GM21529 (cell line): ENCODE results near the gene MESP2.
A peak's percentile ranks its signal among the peaks of the same experiment; 100 is the strongest.

Experiments used
- ATAC-seq: cut with Tn5 transposase; IDR thresholded peaks from one replicate; pipeline ENCODE4 v1.9.1; 2021; ENCODE audit not compliant: unreplicated experiment

Gene MESP2

DNA sequence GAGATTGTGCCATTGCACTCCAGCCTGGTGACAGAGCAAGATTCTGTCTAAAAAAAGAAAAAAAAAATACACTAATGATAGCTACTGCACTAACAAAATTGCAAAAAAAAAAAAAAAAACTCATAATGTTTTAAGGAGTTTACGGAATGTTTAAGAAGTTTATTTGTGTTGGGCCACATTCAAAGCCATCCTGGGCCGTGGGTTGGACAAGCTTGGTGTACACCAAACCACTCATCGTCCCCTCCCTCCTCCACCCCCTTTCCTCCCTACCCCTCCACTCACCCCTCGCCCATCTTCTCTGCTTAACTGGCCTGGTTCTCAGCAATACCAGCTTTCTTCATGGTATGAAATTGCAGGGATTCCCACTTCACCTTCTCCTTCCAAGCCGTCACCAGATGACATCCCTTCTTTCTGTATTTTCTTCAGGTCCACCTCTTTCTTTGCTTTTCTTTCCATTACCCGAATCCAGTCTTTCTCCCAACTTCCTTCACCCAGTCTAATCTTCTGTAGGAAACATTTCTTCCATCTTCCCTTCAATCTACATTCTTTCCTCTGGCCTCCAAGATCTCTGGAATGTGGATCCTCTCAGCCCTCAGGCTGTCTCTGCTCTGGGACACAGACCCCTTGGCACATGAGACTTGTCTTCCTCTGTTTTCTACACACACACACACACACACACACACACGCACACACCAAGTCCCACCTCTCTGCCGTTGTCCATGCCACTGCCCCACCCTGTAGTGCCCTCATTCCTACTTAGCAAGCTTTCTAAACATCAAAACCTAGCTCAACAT lies 21.6 kb upstream of the MESP2 start:
- ATAC-seq, result no peak

DNA sequence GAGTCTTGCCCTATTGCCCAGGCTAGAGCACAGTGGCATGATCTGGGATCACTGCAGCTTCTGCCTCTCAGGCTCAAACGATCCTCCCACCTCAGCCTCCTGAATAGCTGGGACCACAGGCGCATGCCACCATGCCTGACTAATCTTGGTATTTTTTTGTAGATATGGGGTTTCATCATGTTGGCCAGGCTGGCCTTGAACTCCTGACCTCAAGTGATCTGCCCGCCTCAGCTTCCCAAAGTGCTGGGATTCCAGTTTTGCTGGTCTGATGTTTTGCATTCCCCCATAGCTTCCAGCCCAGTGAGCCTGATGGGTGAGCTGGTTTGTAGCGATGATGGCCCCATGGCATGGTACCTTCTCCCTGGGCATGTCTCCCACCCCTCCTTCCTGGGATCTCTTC lies 20.4 kb upstream of the MESP2 start:
- ATAC-seq, result no peak

DNA sequence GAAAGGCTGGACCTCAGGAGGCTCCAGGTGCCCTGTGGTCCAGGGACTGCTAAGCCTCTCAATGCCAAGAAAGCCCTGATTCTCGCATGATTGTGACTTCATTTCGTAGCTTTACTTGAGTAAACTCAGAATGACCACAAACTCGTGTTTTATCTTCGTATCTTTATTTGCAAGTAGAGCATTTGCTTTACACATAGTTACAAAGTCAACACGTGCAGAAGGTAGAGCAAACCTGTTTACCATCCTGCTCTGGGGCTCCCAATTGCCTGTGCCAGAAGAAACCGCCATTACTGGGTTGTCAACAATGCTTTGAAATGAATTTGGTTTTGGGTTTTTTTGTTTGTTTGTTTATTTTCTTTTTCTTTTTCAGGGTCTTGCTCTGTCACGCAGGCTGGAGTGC lies 19.2 kb upstream of the MESP2 start:
- no peak for ATAC-seq

DNA sequence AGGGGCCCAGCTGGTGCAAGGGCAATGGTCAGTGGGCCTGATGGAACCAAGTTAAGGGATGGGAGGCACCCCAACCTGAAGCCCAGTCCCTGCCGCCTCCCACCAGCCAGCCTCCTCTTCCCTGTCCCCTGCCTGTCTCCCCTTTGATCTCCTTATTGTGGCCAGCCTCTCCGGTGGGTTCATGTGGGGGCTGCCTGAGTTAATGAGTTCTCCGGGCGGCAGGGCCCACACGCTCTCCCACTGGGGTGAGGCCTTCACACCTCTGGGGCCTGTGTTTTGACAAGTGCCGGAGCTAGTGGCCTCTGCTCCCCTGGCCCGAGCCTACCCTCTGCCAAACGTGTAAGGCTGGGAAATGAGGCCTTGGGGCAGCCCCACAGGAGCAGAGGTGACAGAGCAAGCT lies 17.8 kb upstream of the MESP2 start:
- ATAC-seq, result no peak

DNA sequence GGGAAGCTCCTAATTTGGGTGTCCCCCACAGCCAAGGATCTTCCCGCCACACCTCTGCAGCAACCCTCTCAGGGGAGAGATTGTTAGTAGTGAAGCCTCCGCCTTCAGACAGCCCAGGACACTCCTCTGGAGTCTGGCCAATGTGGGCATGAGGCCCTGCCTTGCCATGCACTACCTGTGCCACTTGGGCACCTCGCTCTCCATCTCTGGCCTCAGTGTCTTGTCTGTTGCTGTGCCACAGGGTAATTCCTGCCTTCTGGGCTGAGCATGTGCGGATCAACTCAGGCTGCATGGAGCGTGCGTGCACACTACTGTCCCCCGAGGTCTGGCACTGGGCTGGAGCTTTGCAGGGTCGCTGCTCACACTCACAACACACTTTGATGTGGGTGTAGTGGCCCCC lies 17.2 kb upstream of the MESP2 start:
- no peak for ATAC-seq

DNA sequence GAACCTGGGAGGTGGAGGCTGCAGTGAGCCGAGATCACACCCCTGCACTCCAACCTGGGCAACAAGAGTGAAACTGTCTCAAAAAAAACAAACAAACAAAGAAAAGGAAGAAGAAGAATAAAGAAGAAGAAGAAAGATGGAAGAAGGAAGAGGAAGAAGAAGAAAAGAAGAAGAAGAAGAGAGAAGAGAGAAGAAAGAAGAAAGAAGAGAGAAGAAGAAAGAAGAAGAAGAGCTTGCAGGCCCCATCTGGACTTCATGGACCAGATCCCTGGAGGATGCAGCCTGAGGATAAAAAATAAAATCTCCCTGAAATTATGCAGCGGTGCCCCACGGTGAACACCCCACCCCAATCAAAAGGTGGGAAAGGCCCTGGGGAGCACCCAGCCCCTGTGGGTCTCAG lies 16.3 kb upstream of the MESP2 start:
- no peak for ATAC-seq

DNA sequence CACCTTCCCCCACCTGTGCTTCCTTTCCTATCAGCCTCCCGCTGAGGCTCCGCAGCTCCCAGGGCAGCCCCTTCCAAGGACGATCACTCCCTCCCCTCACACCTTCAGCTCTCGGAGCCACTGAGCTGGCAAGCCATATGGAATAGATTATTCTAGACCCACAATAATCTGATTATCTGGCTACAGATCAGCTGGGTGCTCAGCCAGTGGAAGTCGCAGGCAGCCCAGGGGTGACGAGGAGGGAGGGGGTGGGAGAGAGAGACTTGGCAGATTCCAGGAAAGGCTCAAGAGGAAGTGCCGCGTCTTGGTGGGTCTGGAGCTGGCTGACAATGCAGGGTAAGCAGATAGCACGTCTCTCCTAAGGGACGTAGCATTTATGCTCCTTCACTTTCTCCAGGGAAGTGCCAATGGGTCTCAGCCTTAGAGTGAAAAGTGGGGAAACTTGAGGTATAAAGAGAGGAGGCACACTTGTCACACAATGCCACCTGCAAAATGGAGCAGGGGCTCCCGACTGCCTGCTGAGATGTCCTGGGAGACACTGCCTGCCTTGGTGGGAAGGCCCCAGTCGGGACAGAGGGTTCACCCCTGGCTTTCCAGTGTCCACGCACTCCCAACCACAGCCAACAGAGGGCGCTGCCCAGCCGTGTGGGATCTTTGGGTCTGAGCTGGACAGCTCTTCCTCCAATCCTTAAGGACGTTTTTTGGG lies 15.7 kb upstream of the MESP2 start:
- peak; percentile 74 for ATAC-seq

DNA sequence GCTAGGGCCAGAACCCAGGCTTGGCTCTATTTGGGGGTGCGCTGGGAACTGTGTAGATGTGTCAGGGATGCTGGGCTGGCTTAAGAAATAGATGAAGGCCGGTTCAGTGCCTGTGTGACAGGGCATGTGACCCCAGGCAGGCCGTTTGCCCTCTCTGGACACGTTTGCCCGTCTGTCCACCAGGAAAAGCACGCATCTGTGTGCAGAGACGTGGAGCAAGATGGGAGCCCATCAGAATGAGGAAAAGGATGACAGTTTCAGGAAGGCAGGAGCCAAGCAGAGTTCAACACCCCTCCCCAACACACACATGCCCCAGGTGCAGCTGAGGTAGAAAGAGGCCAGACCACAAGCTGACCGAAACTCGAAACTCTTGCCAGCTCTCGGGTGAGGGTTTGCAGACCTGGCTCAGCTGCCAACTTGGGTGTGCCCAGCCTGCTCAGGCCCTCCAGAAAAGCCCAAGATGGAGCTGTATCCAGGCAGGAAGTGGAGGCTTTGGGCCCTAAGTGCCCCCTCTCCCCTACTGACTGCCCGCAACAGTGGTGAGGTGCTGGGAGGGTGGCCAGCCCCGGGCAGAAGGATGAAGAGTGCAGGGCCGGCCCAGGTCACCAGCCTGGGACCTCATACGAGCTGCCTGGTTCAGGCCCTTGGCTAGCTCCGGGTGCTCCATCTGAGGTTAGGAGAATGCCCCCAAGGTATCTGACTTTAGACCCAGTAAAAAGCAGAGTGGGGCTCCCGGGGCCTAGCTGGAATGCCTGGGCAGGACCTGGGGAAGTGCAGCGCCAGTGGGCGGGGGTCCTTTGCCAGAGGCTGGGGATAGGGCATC lies 14.9 kb upstream of the MESP2 start:
- ATAC-seq, result no peak

DNA sequence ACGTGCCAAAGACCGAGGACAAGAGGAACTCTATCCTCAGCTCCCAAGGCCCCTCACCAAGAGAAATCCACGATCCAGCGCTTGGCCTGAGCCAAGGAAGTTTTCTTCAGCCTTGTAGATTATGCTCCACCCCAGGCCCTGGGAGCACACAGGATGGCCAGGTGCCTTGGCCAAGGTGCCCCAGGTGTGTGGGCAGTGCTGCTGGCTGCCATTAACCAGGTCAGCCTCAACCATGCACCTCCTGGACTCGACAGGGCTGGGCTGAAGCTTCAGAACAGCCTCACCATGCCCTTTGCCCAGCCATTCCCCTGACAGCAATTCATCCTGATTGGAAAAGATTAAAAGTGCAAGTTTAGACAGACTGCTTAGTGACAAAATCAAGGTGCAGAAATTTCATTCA lies 14.2 kb upstream of the MESP2 start:
- no peak for ATAC-seq

DNA sequence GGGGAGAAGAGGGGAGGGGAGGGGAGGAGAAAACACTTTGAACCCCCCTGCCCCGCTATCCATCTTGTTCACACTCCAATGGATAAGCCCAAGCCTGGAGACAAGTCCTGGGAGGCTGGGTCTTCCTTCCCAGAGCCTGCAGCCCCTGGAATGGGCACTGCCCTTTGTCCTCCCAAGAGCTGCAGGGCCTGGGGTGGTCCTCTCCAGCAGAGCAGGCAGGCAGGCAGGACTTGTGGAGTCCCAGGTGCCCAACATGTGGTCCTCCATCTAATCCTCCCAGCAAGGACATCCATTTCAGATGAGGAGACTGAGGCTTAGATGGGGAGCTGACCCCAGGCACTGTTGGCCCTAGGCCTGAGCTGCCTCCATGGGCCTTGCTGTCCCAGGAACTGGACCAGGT lies 10.4 kb upstream of the MESP2 start:
- no peak for ATAC-seq

DNA sequence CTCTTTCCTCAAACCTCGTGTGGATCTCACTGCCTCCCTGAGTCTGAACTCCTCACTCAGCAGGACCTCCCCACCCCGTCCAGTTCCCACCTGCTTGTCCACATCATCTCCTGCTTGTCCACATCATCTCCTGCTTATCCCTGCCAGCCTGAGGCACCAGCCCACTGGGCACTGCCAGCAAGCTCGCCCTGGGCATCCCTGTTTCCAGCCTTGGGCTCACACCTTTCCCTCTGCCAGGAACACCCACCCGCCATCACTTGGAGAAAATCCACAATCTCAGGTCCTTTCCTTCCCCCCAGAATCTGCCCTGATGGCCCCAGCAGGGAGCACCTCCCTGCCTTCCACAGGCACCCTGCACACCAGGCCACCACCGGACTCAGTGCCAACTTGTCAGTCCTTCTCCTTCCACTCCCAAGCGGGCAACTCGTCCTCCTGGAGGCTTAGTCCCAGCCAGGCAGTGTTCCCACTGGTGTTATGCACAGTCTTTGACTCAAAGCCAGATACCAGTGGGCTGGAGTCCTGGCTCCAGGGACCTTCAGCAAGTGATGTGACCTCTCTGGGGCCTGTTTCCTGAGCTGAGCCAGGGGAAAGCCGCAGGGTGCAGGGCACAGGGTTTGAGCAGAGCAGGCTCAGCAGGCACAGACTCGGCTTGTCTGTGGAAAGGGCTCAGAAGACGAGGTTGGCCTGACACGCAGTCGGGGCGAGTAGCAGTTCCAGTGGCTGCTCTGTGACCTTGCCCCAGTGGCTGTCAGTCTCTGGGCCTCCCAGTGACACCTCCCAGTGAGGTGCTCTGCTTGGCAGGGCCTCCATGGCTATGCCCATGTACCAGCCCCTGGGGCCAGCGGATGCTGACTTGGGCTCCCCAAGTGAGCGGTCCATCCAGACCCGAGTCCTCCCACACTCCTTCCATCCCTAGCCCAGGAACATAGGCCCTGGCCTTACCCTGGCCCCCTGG lies 9.5 kb upstream of the MESP2 start:
- no peak for ATAC-seq

DNA sequence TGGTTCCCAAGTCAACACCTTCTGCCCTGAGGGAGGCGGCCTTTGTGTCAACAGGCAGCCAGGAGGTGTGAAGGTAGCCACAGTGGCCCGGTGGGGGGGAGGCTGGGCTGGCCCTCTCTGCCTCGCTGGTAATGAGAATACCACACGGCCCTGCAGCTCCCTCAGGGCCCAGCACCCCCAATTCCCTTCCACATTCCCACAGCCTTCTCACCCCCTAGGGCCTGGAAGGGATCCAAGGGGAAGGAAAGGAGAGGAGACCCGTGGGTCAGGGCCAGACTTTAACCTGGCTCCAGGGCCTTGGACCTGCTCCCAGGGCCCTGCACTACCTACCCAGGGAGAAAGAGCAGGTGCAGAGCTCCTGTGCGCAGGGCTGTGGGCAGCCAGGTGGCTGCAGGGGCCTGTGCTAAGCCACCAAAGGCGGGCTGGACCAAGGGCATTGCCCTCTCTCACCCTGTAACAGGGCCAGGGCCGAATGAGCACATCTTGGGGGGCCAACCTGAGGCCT lies 8.7 kb upstream of the MESP2 start:
- ATAC-seq, result no peak

DNA sequence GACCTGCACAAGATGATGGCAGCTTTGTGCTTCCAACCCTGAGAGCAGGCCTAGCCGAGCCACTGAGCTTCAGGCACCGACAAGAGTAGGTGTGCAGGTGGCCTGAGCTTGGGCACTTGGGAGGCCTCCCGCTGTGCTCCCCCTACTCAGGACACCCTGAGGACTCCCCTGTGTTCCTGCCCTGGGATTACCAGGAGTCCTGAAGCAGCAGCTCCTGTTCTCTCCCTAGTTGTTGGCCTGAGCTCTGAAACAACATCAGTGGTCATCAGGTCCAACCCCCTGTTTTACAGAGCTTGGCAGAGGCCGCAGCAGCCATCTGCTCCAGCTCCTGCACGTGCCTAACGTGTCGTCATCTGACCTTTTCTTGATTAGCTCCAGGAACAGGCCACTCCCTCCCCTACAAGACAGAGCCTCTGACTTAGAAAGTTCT lies 8.0 kb upstream of the MESP2 start:
- no peak for ATAC-seq

DNA sequence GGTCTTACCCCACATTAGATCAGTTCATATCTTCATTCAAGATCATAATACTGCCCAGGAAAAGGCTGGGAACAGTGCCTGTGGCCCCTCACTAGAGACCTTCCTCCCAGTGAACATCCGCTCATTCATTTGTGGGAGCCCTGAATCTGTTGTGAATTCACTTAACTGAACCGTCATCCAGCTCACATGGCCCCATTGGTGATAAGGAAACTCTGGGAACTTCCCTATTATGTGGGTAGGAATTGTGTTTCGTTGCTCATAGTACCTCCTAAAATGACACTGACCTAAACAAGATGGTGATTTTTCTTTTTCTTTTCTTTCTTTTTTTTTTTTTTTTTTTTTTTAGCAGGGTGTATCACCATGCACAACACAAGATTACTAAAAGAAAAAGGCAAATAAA lies 6.8 kb upstream of the MESP2 start:
- ATAC-seq, result no peak

DNA sequence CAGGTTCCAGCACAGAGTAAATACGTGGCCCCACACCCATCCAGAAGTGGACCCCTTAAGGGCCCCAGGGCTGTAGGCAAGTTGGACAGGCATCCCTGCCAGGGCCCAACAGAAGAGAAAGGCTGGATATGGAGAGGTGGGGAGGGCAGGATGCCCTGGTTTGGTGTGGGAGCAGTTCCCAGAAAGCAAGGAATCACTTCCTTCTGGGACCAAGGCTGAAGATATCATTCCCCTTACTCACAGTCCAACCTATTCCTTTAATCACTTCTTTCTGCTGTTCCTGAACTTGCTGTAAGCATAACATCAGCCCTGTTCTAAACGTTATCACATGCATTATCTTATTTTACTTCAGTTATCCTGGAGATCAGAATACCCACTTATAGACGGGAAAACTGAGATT lies 6.1 kb upstream of the MESP2 start:
- no peak for ATAC-seq

DNA sequence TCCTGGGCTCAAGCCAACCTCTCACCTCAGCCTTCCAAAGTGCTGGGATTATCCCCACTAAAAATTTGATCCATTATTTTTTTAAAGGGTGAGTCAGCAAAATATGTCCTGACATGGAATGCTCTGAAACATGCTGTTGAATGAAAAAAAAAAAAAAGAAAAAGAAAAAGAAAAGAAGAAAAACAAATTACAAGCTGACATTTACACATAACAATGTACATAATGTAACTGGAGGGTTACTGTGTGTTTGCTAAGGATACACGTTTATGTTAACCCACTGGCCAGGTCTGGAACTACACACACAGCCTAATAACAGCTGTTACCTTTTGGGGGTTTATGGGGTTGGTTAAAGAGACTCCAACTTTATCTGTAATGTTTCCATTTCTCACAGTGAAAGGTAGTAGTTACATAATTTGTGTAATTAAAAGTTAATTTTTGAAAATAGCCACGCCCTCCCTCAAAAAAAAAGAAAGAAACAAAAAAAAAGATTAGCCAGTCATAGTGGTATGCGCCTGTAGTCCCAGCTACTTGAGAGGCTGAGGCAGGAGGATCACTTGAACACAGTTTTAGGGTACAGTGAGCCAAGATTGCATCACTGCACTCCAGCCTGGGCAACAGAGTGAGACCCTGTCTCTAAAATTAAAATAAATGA lies 3.1 kb upstream of the MESP2 start:
- no peak for ATAC-seq

DNA sequence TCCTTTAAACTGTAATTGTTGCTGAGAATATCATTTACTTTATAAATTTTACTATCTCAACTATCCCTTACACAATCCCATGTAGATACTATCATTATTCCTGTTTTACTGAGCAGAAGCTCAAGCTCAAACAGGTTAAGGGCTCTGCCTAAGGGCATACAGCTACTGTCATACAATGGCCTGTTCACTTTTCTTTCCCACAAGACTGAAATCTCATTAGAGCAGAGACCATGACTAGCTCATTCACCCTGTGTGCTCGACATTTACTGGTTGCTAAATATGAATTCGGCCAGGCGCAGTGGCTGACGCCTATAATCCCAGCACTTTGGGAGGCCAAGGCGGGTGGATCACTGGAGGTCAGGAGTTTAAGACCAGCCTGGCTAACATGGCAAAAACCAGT lies 1.6 kb upstream of the MESP2 start:
- no peak for ATAC-seq

DNA sequence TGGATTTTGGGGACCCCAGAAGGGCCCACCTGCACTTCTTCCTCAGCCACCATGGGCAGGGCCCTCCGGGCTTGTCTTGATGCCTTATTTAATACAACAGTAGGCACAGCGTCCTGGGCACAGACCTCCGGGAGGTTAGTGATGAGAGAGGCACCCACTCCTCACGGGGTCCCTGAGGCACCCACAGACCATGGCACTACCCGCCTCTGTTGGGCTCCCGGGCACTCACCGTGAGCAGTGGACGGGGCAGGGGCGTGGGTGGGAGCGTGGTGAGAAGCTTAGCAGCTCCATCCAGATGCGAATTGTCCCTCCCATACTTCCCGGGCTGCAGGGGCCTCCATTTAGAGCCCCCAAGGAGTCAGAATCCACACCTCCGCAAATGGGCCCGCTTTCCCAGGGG lies 317 bp upstream of the MESP2 start:
- no peak for ATAC-seq

DNA sequence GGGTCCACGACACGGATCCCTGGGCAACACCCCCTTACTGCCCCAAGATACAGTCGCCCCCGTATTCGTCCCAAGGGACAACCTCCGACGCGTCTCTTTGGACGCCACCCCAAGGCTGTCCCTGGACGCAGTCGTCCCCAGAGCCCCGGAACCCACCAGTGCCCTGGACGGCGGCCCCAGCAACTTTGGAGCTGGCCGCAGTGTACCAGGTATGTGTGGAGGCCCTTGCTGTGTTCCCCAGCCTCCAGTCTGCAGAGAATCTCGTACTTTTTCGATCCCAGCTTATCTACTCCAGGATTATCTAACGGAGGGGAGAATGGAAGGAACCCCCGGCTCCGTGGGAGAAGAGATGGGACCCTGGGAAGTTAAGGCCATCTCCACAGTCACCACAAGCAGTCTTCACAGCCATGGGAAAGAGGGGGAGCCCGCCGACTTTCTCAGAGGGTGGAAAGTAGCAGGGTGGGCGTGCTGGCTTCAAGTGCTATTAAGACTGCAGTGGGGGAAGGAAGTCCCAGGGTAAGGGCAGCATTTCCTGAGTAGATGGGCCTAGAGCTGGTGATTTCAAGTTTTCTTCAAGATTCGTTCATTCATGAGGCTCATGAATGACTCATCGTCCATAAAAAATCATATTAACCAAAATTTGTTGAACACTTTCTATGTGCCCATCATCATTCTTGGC lies 1.1 kb downstream of the MESP2 start:
- ATAC-seq, result no peak
